Measurements from ENCODE around the gene KRTAP10-4.

- TF ChIP-seq CTCF (IDR thresholded peaks at IDR 0.05) = no peak
- no peak for TF ChIP-seq POLR2AphosphoS5 (IDR thresholded peaks at IDR 0.05)
- no peak for TF ChIP-seq POLR2A (IDR thresholded peaks at IDR 0.05)
Observed at GRCh38 chr21:44614161-44614631, 40.7 kb downstream of the KRTAP10-4 start.
